ENCODE data around the gene OLFML1. TPM values are rescaled to one million over a fixed set of nuclear protein-coding genes. Genes with fewer than 3 reads are reported as not detected.

Gene OLFML1
- total RNA-seq, 1 experiment from 2014 or later: not detected

GRCh38 chr11:7555052-7555699 is 69.9 kb downstream of the OLFML1 start:
- no peak overlapping the region for H2BK120ac ChIP-seq (ENCODE audit: low read depth, low read length, poor library complexity, severe bottlenecking)
- H3K18ac ChIP-seq (ENCODE audit: insufficient read length, low read depth, low read length): no peak overlapping the region
- Mint-ChIP-seq H3K36me3 (ENCODE audit: insufficient read depth in 1 of 3, low read depth in 3 of 3) (no peaks in the 10 kb centered on the region; a peak in 1 of 7 replicates), H3K4me3 (no peak overlapping the region), H3K9me3 (no peaks in the 10 kb centered on the region), H3K27me3 (ENCODE audit: low read depth) (no peaks in the 10 kb centered on the region), H3K27ac (peak overlapping the region in 1 of 3 experiments; percentile 19; a peak in 1 of 7 replicates), H3K4me1 (peaks cover 5 to 8% of the 10 kb centered on the region in 2 experiments)
- no peak overlapping the region for H3K4me2 ChIP-seq (ENCODE audit: insufficient read depth, insufficient read length, low read length)
- no peak overlapping the region for H2BK5ac ChIP-seq (ENCODE audit: insufficient read length, low read length)
- H4K8ac ChIP-seq (replicated peaks; ENCODE audit: insufficient read length, low read depth, low read length): no peak overlapping the region
- no peak overlapping the region for H3K27ac ChIP-seq (ENCODE audit: insufficient read length, low read depth, low read length)
- H2AK5ac ChIP-seq (ENCODE audit: insufficient read length, low read length): no peak overlapping the region
- no peak overlapping the region for H3K4ac ChIP-seq (ENCODE audit: low read depth, low read length)
- no peak overlapping the region for H3K9ac ChIP-seq (ENCODE audit: extremely low read depth, insufficient read length, low read length)
- H2AFZ ChIP-seq (ENCODE audit: low read length): no peak overlapping the region
- H3K9me3 ChIP-seq (ENCODE audit: control insufficient read depth, low read depth, low read length): no peaks in the 10 kb centered on the region
- H3K27me3 ChIP-seq (ENCODE audit: insufficient read depth, low read length): no peaks in the 10 kb centered on the region
- no peak overlapping the region for H3K23ac ChIP-seq (ENCODE audit: insufficient read length, low read depth, low read length)
- TF ChIP-seq CTCF (conservative IDR thresholded peaks at IDR 0.05): no peak
- H3K14ac ChIP-seq (ENCODE audit: insufficient read depth, low read length): no peak overlapping the region
- H3K56ac ChIP-seq (ENCODE audit: insufficient read length, low read depth, low read length): no peak overlapping the region
- no peak overlapping the region for H3T11ph ChIP-seq (ENCODE audit: low read length)
- no peaks in the 10 kb centered on the region for H3K79me1 ChIP-seq (ENCODE audit: insufficient read depth, low read depth, low read length, poor library complexity, severe bottlenecking)
- H3K23me2 ChIP-seq (ENCODE audit: insufficient read length, low read depth, low read length, poor library complexity, severe bottlenecking): no peaks in the 10 kb centered on the region
- peaks cover 6% of the 10 kb centered on the region; the same call in 1 of the 2 replicates for H3K4me1 ChIP-seq (ENCODE audit: insufficient read depth, low read length)
- H2BK15ac ChIP-seq (ENCODE audit: low read depth, low read length): no peak overlapping the region
- H2BK20ac ChIP-seq (ENCODE audit: low read depth, low read length, poor library complexity, severe bottlenecking): no peak overlapping the region
- no peak overlapping the region for H4K5ac ChIP-seq (ENCODE audit: insufficient read length, low read depth, low read length)
- no peak overlapping the region for H4K91ac ChIP-seq (ENCODE audit: insufficient read length, low read depth, low read length)
- no peaks in the 10 kb centered on the region for H4K20me1 ChIP-seq (ENCODE audit: control insufficient read depth, insufficient read depth, insufficient read length)
- H3K79me2 ChIP-seq (ENCODE audit: insufficient read depth, low read length): no peaks in the 10 kb centered on the region
- no peak overlapping the region for H2BK12ac ChIP-seq (ENCODE audit: insufficient read length, low read depth, low read length)
- DNase-seq: no peak
- WGBS (ENCODE audit: extremely low coverage, insufficient read length, low lambda C conversion rate): no CpG with 5 or more reads among the region's 7 CpGs
